ENCODE measurements around the gene BTBD6.

The BTBD6 gene

DNA sequence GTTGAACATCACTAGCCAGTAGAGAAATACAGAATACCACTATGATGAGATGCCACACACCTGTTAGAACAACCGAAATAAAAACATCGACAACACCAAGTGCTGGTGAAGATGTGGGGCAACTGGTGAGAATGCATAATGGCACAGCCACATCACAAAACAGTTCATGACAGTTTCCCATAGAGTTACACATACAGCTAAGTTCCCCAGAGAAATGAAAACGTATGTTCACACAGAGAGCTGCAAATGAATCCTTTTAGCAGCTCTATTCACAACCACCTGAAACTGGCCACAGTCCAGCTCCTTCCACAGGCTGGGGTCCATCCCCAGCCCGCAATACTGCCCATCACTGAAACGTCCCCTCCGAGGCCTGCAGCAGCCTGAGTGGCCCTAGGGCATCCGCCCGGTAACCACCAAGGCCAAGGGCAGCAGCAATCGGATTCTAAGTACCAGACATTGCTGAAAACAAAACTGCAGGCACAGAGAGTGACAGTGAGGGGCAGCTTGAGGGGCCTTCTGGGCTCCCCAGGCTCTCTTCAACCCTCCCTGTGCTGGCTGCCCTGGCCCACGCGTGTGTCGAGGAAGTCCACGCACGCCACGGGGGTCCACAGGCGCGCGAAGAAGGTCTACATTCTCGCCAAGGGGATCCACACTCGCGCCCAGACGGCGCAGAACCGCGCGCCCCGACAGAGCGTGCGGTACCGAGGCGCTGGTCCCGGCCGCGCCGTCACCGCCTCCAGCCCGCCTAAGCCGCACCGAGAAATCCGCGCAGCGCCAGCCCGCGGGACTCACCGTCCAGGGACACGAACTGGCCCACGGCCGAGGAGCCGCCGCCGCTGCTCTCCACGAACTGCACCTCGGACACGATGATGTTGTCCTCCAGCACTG lies 51.6 kb downstream of the BTBD6 start:
- no peak for DNase-seq (ENCODE audit: low read depth)
- peak overlapping the region; percentile 59 for H3K4me3 ChIP-seq (ENCODE audit: control insufficient read depth, low read depth, low read length)
- TF ChIP-seq, protein P1, sequence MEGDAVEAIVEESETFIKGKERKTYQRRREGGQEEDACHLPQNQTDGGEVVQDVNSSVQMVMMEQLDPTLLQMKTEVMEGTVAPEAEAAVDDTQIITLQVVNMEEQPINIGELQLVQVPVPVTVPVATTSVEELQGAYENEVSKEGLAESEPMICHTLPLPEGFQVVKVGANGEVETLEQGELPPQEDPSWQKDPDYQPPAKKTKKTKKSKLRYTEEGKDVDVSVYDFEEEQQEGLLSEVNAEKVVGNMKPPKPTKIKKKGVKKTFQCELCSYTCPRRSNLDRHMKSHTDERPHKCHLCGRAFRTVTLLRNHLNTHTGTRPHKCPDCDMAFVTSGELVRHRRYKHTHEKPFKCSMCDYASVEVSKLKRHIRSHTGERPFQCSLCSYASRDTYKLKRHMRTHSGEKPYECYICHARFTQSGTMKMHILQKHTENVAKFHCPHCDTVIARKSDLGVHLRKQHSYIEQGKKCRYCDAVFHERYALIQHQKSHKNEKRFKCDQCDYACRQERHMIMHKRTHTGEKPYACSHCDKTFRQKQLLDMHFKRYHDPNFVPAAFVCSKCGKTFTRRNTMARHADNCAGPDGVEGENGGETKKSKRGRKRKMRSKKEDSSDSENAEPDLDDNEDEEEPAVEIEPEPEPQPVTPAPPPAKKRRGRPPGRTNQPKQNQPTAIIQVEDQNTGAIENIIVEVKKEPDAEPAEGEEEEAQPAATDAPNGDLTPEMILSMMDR (conservative IDR thresholded peaks at IDR 0.05; ENCODE audit: control insufficient read depth, insufficient read depth, low read depth, low read length): no peak
